K562 (cell line): ENCODE data around the gene ATP6V1G2. TPM values are rescaled to one million over a fixed set of nuclear protein-coding genes. Genes with fewer than 3 reads are reported as not detected.
"Not testable (repeated sequence)": the region's sequence is repeated elsewhere in the genome, so short reads cannot be mapped to it uniquely, and the experiment has no call there.

ENCODE experiments used
- FOXA3 ChIP-seq, 2 experiments: fragments of 450-650 bp in 1 of 2; sonication (generic) in 1 of 2; formaldehyde crosslinking; IDR thresholded peaks in 1 of 2; conservative IDR thresholded peaks in 1 of 2; 2 replicates each; pipeline versions ENCODE4 v1.4.0 to v1.8.0; 2020 to 2022; ENCODE audit warnings: mild to moderate bottlenecking in 2 of 2, missing genetic modification reagents in 1 of 2
- FOXK1 ChIP-seq: sonication (generic); formaldehyde crosslinking; IDR thresholded peaks from 2 replicates; pipeline ENCODE4 v1.8.0; 2022; ENCODE audit warnings: missing genetic modification reagents, mild to moderate bottlenecking, borderline replicate concordance
- REST ChIP-seq, 2 experiments: fragments of 450-650 bp; formaldehyde crosslinking in 1 of 2; IDR thresholded peaks; 2 replicates each; pipeline versions ENCODE4 v1.4.0 to v1.6.1; 2014 to 2020; ENCODE audit warnings: mild to moderate bottlenecking in 2 of 2, borderline replicate concordance in 1 of 2, low read depth in 1 of 2
- polyA plus RNA-seq, 8 experiments: library from polyadenylated mRNA; depleted of rRNA in 4 of 8; stranded (reverse) in 5 of 8; unstranded in 3 of 8; fragments of >200 nt; fragmentation: Nextera tagmentation in 2 of 8; fragmentation: Illumina TruSeq in 1 of 8; extraction: Ambion mirVana in 2 of 8; extraction: Trizol in 1 of 8; gene quantifications; 2 replicates each; pipeline versions ENCODE4 v1.2.1 to v1.2.3, GENCODE V29; 2011 to 2014; ENCODE audit warnings: inconsistent platforms in 1 of 8, missing spikeins in 1 of 8
- total RNA-seq, 7 experiments: library from RNA; depleted of rRNA in 6 of 7; stranded (reverse); fragments of >200 nt in 6 of 7; fragmentation: Illumina TruSeq in 2 of 7; extraction: Trizol in 2 of 7; gene quantifications; 2 replicates each; pipeline versions ENCODE4 v1.2.1 to v1.2.3, GENCODE V29; 2011 to 2021; ENCODE audit warnings: low replicate concordance in 1 of 7

Gene ATP6V1G2
- total and polyA plus RNA-seq, 9 of the 15 experiments (the other 6 are each of a cell fraction or from before 2014, with no cell fraction given): 0.14 to 1.5 (median 0.33) TPM

- TF ChIP-seq REST (IDR thresholded peaks at IDR 0.05; ENCODE audit: borderline replicate concordance): peak; percentile 90
- not testable (repeated sequence) for TF ChIP-seq REST (CRISPR knock-in tag; IDR thresholded peaks at IDR 0.05; ENCODE audit: low read depth)
- peak; percentile 67; the same call in 1 of the 2 replicates for TF ChIP-seq FOXK1 (CRISPR knock-in tag)
- TF ChIP-seq FOXA3 (CRISPR knock-in tag; conservative IDR thresholded peaks at IDR 0.05 in 1 of 2, IDR thresholded peaks at IDR 0.05 in 1 of 2): peak in 1 of 2 experiments; percentile 61; a peak in 1 of 4 replicates
Measured at GRCh38 chr6:31551371-31551770, 5.0 kb upstream of the ATP6V1G2 start (continued).
